Activated CD8-positive, alpha-beta memory T cell treated with anti-CD3 and anti-CD28 coated beads, Interleukin-2, amount 50 U/mL, for 1 hour (primary cell): Measurements from ENCODE around the gene NTN4.
"Not testable (repeated sequence)": the region's sequence is repeated elsewhere in the genome, so short reads cannot be mapped to it uniquely, and the experiment has no call there.

Experiments
- DNase-seq: peaks from one replicate; pipeline ENCODE4 v3.0.0-alpha.2; 2020; ENCODE audit errors: extremely low read depth

NTN4 gene

GRCh38 chr12:95623554-95624170 lies 166.9 kb downstream of the NTN4 start:
- no peak for DNase-seq

DNA sequence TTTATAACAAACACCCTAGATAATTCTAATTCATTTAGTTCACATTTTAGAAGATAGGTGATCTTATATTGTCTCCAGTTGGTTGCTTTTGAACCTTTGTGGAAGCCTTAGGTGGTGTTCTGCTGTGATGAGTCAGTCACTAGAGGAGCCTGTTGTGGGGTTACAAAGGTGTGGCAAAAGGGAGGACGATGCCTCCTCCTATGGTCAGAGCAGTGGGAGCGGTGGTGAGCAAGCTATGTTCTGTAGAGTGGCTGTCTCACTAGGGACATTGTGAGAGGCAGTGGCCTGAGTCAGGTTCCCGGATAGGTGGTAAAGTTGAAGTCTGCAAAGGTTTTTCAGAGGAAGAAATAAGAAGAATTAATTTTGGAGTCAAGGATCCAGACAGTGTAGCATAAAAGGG lies 167.7 kb downstream of the NTN4 start:
- DNase-seq = no peak

DNA sequence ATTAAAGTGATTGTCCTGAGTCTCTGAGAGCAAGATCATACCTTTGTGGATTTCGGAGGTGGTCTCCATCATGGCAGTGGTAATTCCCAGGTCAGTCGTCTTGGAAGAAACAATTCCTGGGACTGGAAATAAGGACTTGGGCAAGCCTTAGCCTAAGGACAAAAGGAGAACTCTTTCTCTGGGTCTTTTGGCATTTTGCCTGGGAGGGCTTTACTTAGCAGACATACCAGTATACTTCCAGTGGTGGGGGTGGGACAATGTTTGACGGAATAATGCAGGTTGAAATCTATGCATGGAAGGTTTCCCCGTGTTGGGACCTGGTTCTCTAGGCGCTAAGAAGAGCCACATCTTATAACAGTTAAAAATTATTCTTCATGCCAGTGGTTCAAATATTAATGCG lies 168.8 kb downstream of the NTN4 start:
- no peak for DNase-seq

DNA sequence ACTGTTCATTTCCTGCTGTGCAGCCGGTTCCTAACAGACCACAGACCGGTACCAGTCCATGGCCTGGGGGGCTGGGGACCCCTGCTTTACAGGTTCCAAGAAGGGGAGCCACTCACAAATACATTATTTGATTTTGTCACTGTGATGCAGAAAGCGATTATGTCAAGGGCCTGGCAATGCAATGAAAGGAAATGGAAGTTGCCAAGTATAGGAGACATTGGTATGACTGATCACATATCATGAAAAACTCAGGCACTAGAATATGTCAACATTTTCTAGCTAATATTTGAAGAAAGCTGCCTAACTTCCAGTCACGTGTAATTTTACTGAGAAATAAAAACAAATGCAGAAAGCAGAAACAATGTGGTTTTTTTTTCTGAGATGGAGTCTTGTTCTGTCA lies 170.4 kb downstream of the NTN4 start:
- DNase-seq = no peak

DNA sequence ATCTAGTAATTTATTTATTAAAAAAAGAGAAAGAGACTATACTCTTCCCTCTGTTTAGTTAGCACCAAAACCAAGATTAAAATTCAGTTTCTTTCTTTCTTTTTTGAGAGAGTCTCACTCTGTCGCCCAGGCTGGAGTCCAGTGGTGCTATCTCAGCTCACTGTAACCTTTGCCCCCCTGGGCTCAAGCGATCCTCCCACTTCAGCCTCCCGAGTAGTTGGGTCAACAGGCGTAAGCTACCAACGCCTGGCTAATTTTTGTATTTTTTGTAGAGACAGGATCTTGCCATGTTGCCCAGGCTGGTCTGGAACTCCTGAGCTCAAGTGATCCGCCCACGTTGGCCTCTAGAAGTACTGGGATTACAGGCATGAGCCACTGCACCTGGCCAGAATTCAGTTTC lies 174.1 kb downstream of the NTN4 start:
- DNase-seq = not testable (repeated sequence)

DNA sequence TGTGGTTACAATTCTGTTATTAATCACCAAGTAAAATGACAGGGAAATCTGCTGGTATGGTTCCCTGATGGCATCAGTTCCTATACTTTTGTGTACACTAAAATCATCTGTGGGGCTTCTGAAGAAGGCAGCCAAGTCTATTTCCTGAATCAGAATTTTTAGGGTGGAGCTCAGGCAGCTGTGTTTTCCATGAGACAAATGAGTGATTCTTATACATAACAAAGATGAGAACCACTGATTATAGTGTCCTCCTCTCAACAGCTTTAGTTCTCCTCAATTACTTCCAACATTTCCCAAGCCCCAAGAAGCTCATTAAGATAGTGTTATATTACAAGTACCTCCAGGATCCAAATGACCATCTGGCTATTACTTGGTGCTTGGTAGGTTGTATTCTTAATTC lies 174.8 kb downstream of the NTN4 start:
- DNase-seq = no peak

GRCh38 chr12:95614390-95614982 lies 176.1 kb downstream of the NTN4 start:
- DNase-seq = no peak

DNA sequence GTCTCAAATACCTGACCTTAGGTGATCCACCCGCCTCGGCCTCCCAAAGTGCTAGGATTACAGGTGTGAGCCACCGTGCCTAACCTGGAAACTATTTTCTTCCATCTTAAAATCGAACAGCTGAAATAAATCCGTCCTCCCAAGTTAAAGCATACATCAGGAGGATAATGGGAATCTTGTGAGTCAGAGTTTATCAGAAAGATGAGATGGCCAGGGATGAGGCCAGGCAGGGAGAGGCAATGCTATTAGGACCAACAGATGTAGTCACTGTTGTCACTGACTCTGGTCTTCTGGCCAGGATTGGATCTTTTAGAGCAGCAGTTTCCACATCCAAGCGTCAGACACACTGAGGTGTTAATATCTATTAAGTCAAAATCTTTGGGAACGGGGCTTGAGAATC lies 177.5 kb downstream of the NTN4 start:
- no peak for DNase-seq

DNA sequence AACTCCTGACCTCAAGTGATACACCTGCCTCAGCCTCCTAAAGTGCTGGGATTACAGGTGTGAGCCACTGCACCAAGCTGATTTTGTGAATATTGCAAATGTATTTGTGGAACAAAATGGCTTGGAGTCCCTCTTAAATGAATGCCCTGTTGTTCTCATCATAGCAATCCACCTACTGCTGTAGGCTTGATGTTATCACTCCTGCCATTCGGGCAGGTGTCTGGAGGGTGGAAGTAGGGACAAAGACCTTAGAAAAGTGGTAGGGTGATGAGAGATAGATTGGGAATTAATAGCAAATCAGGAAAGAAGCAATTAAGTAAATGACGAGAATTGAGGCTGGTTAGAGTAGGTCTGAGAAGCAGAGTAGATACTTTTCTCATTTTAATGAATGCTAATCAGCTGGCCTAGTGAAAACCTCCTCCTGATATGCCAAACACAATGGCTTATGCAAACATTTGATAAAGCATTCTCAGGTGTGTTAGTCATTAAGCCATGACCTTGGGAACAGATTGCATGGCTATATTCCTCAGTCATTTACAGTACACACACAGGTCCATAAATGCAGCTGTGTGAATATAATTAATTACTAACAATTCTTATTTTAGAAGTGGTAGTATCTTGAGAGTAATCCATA lies 178.8 kb downstream of the NTN4 start:
- no peak for DNase-seq

DNA sequence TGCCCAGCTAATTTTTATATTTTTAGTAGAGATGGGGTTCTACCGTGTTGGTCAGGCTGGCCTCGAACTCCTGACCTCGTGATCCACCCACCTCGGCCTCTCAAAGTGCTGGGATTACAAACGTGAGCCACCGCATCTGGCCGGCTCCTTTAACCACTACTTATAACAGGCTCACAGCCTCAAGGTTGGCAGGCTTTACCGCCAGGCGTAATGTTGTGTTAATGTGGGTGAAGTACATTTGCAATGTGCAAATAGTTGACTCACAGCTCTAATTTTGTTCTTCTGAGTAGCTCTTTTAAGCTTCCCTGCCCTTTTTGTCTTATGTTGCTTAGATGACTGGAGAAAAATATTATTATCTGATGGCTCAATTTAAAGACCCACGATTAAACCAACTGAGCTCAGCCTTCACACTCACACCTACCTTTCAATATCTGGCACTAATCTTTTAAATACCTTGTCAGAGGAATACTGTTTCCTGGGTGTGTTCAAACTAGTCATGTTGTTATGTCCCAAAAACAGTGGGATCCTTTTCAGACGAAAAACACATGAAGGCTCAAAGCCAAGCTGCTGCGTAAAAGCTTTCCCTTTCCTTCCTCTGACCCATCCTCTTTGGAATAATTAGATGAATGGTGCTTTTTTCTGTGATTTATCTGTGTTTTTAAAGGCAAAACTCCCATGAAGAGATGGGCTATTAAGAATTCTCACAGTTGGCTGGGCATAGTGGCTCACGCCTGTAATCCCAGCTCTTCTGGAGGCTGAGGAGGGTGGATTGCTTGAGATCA lies 182.1 kb downstream of the NTN4 start:
- DNase-seq = no peak
